ENCODE data around the gene GFER.

Gene GFER

GRCh38 chr16:1991948-1992703 lies 8.1 kb downstream of the GFER start:
- peak; percentile 94 for DNase-seq

- DNase-seq, result no peak
Measured at GRCh38 chr16:1992704-1993317, 8.8 kb downstream of the GFER start.

DNA sequence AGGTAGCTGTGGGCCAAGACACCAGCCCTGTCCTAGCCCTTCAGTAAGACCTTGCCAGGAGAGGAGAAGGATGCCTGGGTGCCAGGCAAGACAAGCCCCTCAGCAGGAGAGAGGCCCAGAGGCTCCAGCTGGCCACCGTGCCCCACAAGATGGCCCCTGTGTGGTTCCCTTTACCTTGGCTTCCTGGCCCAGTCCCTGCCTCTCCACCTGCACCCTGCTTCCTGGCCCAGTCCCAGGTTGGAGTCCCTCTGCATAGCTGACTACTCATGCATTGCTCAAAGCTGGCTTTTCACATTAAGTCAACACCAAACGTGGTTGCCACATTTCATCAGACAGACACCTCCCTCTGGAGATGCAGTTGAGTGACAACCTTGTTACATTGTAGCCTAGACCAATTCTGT lies 9.7 kb downstream of the GFER start:
- DNase-seq, result peak; percentile 14

- no peak for DNase-seq
Measured at GRCh38 chr16:1997494-1998359, 13.7 kb downstream of the GFER start.

DNA sequence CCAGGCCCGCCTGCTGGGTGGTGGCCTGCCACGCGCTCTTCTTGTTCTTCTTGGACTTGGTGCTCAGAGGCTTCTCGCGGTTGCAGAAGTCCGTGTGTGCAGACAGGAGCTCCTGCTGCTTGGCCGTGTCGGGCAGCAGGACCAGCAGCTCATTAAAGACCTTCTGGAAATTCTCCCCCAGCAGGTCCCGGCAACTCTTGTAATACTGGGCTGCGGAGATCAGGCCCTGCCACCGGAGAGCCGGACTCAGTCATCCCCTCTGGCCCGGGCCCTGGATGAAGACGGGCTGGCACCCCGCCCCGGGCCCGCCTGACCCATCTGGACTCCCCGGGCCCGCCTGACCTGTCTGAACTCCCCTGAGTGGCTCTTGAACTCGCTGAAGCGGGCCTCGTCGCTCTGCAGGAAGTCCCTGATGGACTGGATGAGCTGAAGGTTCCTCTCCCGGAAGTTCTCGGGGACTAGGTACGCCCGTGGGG lies 14.4 kb downstream of the GFER start:
- no peak for DNase-seq

DNA sequence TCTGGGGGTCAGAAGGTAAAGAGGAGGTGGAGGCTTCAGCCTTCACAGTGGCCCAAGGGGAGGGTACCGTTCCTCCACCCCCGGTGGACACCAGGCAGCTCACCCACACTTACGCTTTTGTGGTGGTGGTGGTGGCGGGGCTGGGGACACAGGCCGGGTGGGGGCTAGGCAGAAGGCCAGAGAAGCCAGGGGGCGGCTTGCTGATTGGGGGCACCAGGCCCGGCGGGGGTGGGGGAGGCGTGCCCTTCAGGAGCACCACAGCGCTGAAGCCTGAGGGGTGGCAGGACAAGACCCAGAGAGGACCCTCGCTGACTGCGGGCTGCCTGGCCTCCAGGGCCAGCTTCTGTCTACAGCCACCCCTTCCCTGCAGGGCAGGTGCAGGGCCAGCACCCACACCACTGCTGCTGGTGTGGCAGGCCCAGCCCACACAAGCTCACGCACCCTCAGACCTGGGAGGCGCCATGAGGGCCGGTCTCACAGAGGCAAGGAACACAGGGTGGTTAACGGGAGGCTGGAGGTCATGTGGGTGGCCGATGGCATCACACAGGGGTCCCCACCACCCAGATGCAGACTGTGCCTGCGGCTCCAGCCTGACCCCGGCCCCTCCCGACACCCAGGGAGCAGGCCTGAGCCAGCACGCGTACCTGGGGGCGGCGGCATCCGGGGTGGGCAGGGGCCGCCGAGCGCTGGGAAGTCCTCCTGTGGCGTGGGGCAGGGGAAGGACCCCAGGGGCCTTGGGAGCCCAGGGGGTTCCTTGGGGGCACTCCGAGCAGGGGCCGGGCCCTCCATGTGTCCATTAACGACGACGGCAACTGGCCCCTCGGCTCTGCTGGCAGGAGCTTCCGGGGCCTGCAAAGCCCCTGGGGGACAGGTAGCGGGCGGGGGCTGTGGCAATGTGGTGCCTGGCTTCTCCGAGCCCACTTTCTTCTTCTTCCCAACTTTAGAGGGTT lies 15.1 kb downstream of the GFER start:
- DNase-seq, result no peak

- DNase-seq, result no peak
Measured at GRCh38 chr16:1999866-2000514, 16.0 kb downstream of the GFER start.

GRCh38 chr16:2001035-2001434 lies 17.0 kb downstream of the GFER start:
- no peak for DNase-seq

DNA sequence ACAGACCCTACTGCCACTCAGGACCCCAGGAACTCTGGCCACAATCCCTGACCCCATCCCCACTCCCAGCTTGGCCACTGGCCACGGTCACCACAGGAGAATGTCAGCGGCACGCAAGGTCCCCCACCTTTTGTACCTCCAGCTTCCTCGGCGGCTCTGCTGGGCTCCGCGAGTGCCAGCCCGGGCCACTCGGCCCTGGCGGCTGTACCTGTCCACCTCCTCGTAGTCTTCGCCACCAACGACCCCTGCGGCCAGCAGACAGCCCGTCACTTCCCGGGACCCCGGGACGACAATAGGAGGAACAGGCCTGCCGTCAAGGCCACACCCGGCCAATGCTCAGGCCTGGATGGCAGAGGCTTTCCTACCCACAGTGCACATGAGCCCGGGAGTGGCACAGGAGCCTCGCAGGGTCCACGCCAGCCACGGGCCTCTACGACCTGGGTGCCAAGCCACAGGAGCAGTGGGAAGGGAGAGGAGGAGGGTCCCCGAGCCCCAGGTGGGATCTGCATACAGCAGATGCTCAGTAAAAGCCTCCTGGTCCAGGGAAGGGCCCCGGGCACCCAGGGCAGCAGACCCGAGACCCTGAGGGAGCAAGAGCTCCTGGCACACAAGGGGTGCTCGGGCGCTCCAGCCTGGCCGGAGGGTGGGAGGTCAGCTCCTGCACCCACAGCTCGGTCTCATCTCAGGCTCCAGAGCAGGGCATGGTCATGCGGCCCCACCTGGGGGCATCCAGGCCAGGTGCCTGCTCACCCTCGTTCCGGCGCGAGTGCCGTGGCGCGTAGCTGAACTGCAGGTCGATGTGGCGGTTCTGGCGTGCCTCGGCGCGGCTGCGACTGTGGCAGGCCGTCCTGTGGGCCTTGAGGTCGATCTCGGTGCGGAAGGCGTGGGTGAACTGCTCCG lies 17.7 kb downstream of the GFER start:
- no peak for DNase-seq

GRCh38 chr16:2002406-2003230 lies 18.6 kb downstream of the GFER start:
- DNase-seq, result no peak

- no peak for DNase-seq
Measured at GRCh38 chr16:2003231-2003826, 19.3 kb downstream of the GFER start.

- DNase-seq, result peak; percentile 75
Measured at GRCh38 chr16:2003827-2004641, 20.0 kb downstream of the GFER start.

- DNase-seq, result no peak
Measured at GRCh38 chr16:2004795-2005517, 21.0 kb downstream of the GFER start.

DNA sequence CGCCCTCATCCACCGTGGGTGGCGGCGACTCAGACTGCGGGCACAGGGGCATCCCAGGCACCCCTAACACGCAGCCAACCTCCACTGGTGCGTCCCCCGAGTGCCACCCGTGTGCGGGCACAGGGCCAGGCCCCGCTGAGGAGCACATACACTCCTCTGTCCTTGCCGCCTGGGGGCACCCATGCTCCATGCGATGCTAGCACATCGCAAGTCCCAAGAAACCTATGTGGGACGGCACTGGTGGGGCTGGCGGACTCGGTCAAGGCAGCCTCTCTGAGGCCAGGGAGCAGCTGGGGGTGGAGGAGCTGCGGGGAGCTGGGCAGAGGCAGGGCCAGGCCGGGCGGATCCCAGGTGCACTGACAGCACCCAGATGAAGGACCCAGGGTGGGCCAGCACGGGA lies 21.7 kb downstream of the GFER start:
- no peak for DNase-seq

GRCh38 chr16:2006317-2006716 lies 22.3 kb downstream of the GFER start:
- no peak for DNase-seq

DNA sequence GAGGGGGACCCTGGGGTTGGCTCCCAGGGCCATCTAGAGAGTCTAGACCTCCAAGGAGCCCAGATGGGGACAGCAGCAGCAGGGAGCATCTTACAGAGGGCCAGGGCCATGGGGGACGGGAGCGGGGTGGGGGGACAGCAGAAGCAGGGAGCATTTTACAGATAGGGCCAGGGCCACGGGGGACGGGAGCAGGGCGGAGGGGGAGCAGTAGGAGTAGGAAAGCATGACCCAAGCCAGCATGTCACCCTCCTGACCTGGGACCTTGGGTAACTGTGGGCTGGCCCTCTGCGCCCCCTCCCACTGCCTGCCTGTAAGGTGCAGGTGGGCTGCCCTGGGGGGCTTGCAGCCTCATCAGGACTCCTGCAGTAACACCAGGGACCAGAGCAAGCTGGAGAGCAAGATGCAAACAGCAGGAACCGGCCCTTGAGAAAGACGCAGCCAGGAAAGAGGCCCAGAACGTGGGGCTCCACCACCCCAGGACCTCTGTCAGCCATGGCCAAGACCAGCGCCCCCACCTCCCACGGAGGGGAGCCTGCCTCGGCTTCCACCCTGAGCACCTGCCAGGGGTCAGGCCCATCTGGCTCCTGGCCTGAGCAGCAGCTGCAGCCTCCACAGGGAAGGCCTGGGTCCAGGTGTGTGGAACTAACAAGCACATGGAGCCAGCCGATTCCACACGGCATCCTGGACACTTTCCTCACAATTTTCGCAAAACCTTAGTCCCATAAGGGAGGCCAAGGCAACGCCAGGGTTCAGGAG lies 23.3 kb downstream of the GFER start:
- no peak for DNase-seq

GRCh38 chr16:2008009-2008526 lies 24.1 kb downstream of the GFER start:
- DNase-seq, result peak; percentile 19

Measured in CD4-positive, alpha-beta T cell treated with Interleukin-4 for 4 hours (primary cell).